Neural cell (in vitro differentiated cells): ENCODE data around the gene ZFY. TPM values are rescaled to one million over a fixed set of nuclear protein-coding genes. Genes with fewer than 3 reads are reported as not detected.
"Not testable (repeated sequence)": the region's sequence is repeated elsewhere in the genome, so short reads cannot be mapped to it uniquely, and the experiment has no call there.

Experiments
- H2AFZ ChIP-seq: fragments of 200-600, 300-800 bp; sonication (generic), shearing (Covaris generic); 2 replicates; pipeline ENCODE4 v1.6.0; 2014; ENCODE audit warnings: low read depth, mild to moderate bottlenecking, antibody characterized with exemption, low read length, moderate library complexity
- H3F3A ChIP-seq: fragments of 200-600 bp; shearing (Covaris generic); 2 replicates; pipeline ENCODE4 v1.6.1; 2016; ENCODE audit warnings: mild to moderate bottlenecking, moderate library complexity, mixed read lengths, antibody characterized with exemption, low read length; ENCODE audit not compliant: insufficient read depth, poor library complexity, severe bottlenecking
- H3K27ac ChIP-seq: fragments of 200-600, 300-800 bp; sonication (generic), shearing (Covaris generic); 2 replicates; pipeline ENCODE4 v1.5.1; 2014; ENCODE audit warnings: mild to moderate bottlenecking, low read length, moderate library complexity
- H3K27me3 ChIP-seq: fragments of 300-800, 200-600 bp; sonication (generic), shearing (Covaris generic); 2 replicates; pipeline ENCODE4 v1.6.0; 2014; ENCODE audit warnings: mild to moderate bottlenecking, low read depth, low read length, moderate library complexity; ENCODE audit not compliant: insufficient read depth
- H3K36me3 ChIP-seq: fragments of 300-800, 200-600 bp; sonication (generic), shearing (Covaris generic); 2 replicates; pipeline ENCODE4 v1.5.1; 2014; ENCODE audit warnings: mild to moderate bottlenecking, antibody characterized with exemption, low read length, moderate library complexity; ENCODE audit not compliant: insufficient read depth
- H3K4me2 ChIP-seq: fragments of 300-800, 200-600 bp; sonication (generic), shearing (Covaris generic); 2 replicates; pipeline ENCODE4 v1.6.0; 2014; ENCODE audit warnings: mild to moderate bottlenecking, low read length
- H3K4me3 ChIP-seq: fragments of 300-800, 200-600 bp; sonication (generic), shearing (Covaris generic); 2 replicates; pipeline ENCODE4 v1.5.1; 2014; ENCODE audit warnings: mild to moderate bottlenecking, low read length, moderate library complexity
- H3K79me2 ChIP-seq: fragments of 200-600 bp; shearing (Covaris generic); replicated peaks from 2 replicates; pipeline ENCODE4 v1.6.0; 2014; ENCODE audit warnings: mild to moderate bottlenecking, low read length, moderate library complexity; ENCODE audit not compliant: insufficient read depth
- H3K9ac ChIP-seq: fragments of 300-800, 200-600 bp; sonication (generic), shearing (Covaris generic); 2 replicates; pipeline ENCODE4 v1.6.1; 2016; ENCODE audit warnings: mild to moderate bottlenecking, low read length, mixed read lengths
- H3K9me2 ChIP-seq: fragments of 200-600 bp; shearing (Covaris generic); 2 replicates; pipeline ENCODE4 v1.6.1; 2016; ENCODE audit warnings: mild to moderate bottlenecking, low read length, mixed read lengths; ENCODE audit not compliant: insufficient read depth
- H3K9me3 ChIP-seq: fragments of 200-600, 300-800 bp; sonication (generic), shearing (Covaris generic); 2 replicates; pipeline ENCODE4 v1.6.1; 2016; ENCODE audit warnings: mild to moderate bottlenecking, mixed run types, low read length, moderate library complexity, mixed read lengths
- H4K20me1 ChIP-seq: fragments of 200-600 bp; shearing (Covaris generic); 2 replicates; pipeline ENCODE4 v1.6.1; 2016; ENCODE audit warnings: mild to moderate bottlenecking, mixed run types; ENCODE audit not compliant: insufficient read depth
- CTCF ChIP-seq: fragments of 450-650 bp; IDR thresholded peaks from 2 replicates; pipeline ENCODE4 v1.5.1; 2014; ENCODE audit warnings: antibody characterized with exemption, mild to moderate bottlenecking, moderate library complexity; ENCODE audit not compliant: poor library complexity, severe bottlenecking
- EP300 ChIP-seq: fragments of 450-650 bp; conservative IDR thresholded peaks from 2 replicates; pipeline ENCODE4 v1.6.1; 2014; ENCODE audit warnings: antibody characterized with exemption, mild to moderate bottlenecking, moderate library complexity; ENCODE audit not compliant: poor library complexity, severe bottlenecking
- EZH2 ChIP-seq: fragments of 200-600, 300-800 bp; shearing (Covaris generic), sonication (generic); IDR thresholded peaks from 2 replicates; pipeline ENCODE4 v1.6.1; 2014; ENCODE audit warnings: antibody characterized with exemption, low read length, borderline replicate concordance, mild to moderate bottlenecking; ENCODE audit not compliant: insufficient read depth, poor library complexity, severe bottlenecking
- POLR2AphosphoS5 ChIP-seq: IDR thresholded peaks from 2 replicates; pipeline ENCODE4 v1.6.1; 2012
- RAD21 ChIP-seq: fragments of 450-650 bp; conservative IDR thresholded peaks from 2 replicates; pipeline ENCODE4 v1.6.1; 2014; ENCODE audit warnings: antibody characterized with exemption, mild to moderate bottlenecking, moderate library complexity
- SMC3 ChIP-seq: fragments of 450-650 bp; conservative IDR thresholded peaks from 2 replicates; pipeline ENCODE4 v1.6.1; 2014; ENCODE audit warnings: antibody characterized with exemption, mild to moderate bottlenecking, moderate library complexity; ENCODE audit not compliant: poor library complexity
- TAF1 ChIP-seq: IDR thresholded peaks from 2 replicates; pipeline ENCODE4 v1.6.1; 2012; ENCODE audit warnings: low read depth
- polyA plus RNA-seq: library from polyadenylated mRNA; depleted of rRNA; stranded (reverse); fragments of >200 nt; gene quantifications from 2 replicates; pipeline ENCODE4 v1.2.3, GENCODE V29; 2014

Gene ZFY
- polyA plus RNA-seq, 1 donor from 2014 or later: 15.5 TPM

- no peak overlapping the region for H3K9ac ChIP-seq
- no peak overlapping the region for H3K27ac ChIP-seq
- no peaks in the 10 kb centered on the region for H3K27me3 ChIP-seq
- no peak overlapping the region for H2AFZ ChIP-seq
- no peak for TF ChIP-seq POLR2AphosphoS5
- no peak for TF ChIP-seq EZH2
- no peak for TF ChIP-seq CTCF
- H3K9me2 ChIP-seq: no peaks in the 10 kb centered on the region
- no peaks in the 10 kb centered on the region for H3F3A ChIP-seq
- H3K9me3 ChIP-seq: no peaks in the 10 kb centered on the region
- no peaks in the 10 kb centered on the region for H3K79me2 ChIP-seq
- H4K20me1 ChIP-seq: no peaks in the 10 kb centered on the region
- H3K4me2 ChIP-seq: no peak overlapping the region
- no peaks in the 10 kb centered on the region for H3K36me3 ChIP-seq
- H3K4me3 ChIP-seq: no peak overlapping the region
Measured at GRCh38 chrY:2979283-2979682, 44.1 kb downstream of the ZFY start.

- Histone ChIP-seq H3F3A (no peaks in the 10 kb centered on the region), H3K27me3 (no peaks in the 10 kb centered on the region), H3K4me2 (no peak overlapping the region), H2AFZ (no peak overlapping the region), H3K9me2 (no peaks in the 10 kb centered on the region), H3K9me3 (no peaks in the 10 kb centered on the region), H4K20me1 (no peaks in the 10 kb centered on the region), H3K36me3 (no peaks in the 10 kb centered on the region), H3K79me2 (no peaks in the 10 kb centered on the region), H3K27ac (no peak overlapping the region), H3K4me3 (no peak overlapping the region), H3K9ac (no peak overlapping the region)
- no peak for TF ChIP-seq POLR2AphosphoS5
- no peak for TF ChIP-seq EP300
- TF ChIP-seq SMC3: no peak
- TF ChIP-seq RAD21: no peak
- TF ChIP-seq TAF1: no peak
- TF ChIP-seq CTCF: no peak
Measured at GRCh38 chrY:2984491-2984890, 49.3 kb downstream of the ZFY start.

GRCh38 chrY:2987178-2987577, 52.0 kb downstream of the ZFY start:
- H3K36me3 ChIP-seq, H3K27me3 ChIP-seq, H2AFZ ChIP-seq, H4K20me1 ChIP-seq, H3K4me2 ChIP-seq, H3K9me2 ChIP-seq, H3K4me3 ChIP-seq, H3F3A ChIP-seq, H3K9me3 ChIP-seq, H3K9ac ChIP-seq, H3K79me2 ChIP-seq, H3K27ac ChIP-seq: not testable (repeated sequence)

GRCh38 chrY:2997369-2997768, 62.2 kb downstream of the ZFY start:
- not testable (repeated sequence) for H3K27me3 ChIP-seq, H4K20me1 ChIP-seq, H3K9me3 ChIP-seq, H3K4me3 ChIP-seq, H3F3A ChIP-seq, H2AFZ ChIP-seq, H3K79me2 ChIP-seq, H3K9ac ChIP-seq, H3K27ac ChIP-seq, H3K9me2 ChIP-seq, H3K36me3 ChIP-seq, H3K4me2 ChIP-seq
